Skin of body (tissue), 2 donors: ENCODE measurements around the gene SHKBP1. TPM values are rescaled to one million over a fixed set of nuclear protein-coding genes. Genes with fewer than 3 reads are reported as not detected.
"Not testable (repeated sequence)": the region's sequence is repeated elsewhere in the genome, so short reads cannot be mapped to it uniquely, and the experiment has no call there.

Experiments
- DNase-seq: peaks from one replicate; lab custom pipeline; 2025; lab: John Stamatoyannopoulos, UW
- total RNA-seq: library from RNA; depleted of rRNA; stranded (reverse); fragments of >200 nt; gene quantifications from one replicate; pipeline ENCODE4 v1.2.3, GENCODE V29; 2014

The SHKBP1 gene
- total RNA-seq, 1 donor from 2014 or later = 12.3 TPM

GRCh38 chr19:40582467-40582866 lies 5.8 kb downstream of the SHKBP1 start:
- DNase-seq = no peak

- no peak for DNase-seq
Observed at GRCh38 chr19:40583283-40583682, 6.6 kb downstream of the SHKBP1 start.

GRCh38 chr19:40584007-40584406 lies 7.3 kb downstream of the SHKBP1 start:
- no peak for DNase-seq

- no peak for DNase-seq
Observed at GRCh38 chr19:40585241-40585981, 8.7 kb downstream of the SHKBP1 start.

GRCh38 chr19:40585982-40586422 lies 9.3 kb downstream of the SHKBP1 start:
- DNase-seq = no peak

- DNase-seq = no peak
Observed at GRCh38 chr19:40586611-40587010, 9.9 kb downstream of the SHKBP1 start.

- no peak for DNase-seq
Observed at GRCh38 chr19:40588110-40588854, 11.6 kb downstream of the SHKBP1 start.

GRCh38 chr19:40588926-40589569 lies 12.4 kb downstream of the SHKBP1 start:
- DNase-seq = no peak

- no peak for DNase-seq
Observed at GRCh38 chr19:40589591-40590429, 13.1 kb downstream of the SHKBP1 start.

GRCh38 chr19:40590464-40591265 lies 14.0 kb downstream of the SHKBP1 start:
- DNase-seq = no peak

- DNase-seq = not testable (repeated sequence)
Observed at GRCh38 chr19:40591724-40592123, 15.1 kb downstream of the SHKBP1 start.

- DNase-seq = no peak
Observed at GRCh38 chr19:40592170-40592569, 15.5 kb downstream of the SHKBP1 start.

GRCh38 chr19:40594255-40594654 lies 17.6 kb downstream of the SHKBP1 start:
- no peak for DNase-seq

GRCh38 chr19:40594657-40595091 lies 18.0 kb downstream of the SHKBP1 start:
- no peak for DNase-seq

GRCh38 chr19:40596608-40597328 lies 20.1 kb downstream of the SHKBP1 start:
- DNase-seq = no peak

GRCh38 chr19:40597329-40597838 lies 20.7 kb downstream of the SHKBP1 start:
- DNase-seq = no peak

- peak; percentile 89 for DNase-seq
Observed at GRCh38 chr19:40598121-40598917, 21.6 kb downstream of the SHKBP1 start.

- DNase-seq = no peak
Observed at GRCh38 chr19:40598918-40599307, 22.2 kb downstream of the SHKBP1 start.
